Stimulated activated CD4-positive, alpha-beta T cell treated with anti-CD3 and anti-CD28 coated beads, Interleukin-1b, Interleukin-23, amount 100 ng/mL, for 24 hours (primary cell): ENCODE measurements around the gene TMEM61.
A peak's percentile ranks its signal among the peaks of the same experiment; 100 is the strongest.

Source experiments
- DNase-seq, 4 experiments: peaks; one replicate each; pipeline ENCODE4 v3.0.0-alpha.2; 2020; ENCODE audit warnings: low read depth in 4 of 4, low spot score in 1 of 4

TMEM61 gene

DNA sequence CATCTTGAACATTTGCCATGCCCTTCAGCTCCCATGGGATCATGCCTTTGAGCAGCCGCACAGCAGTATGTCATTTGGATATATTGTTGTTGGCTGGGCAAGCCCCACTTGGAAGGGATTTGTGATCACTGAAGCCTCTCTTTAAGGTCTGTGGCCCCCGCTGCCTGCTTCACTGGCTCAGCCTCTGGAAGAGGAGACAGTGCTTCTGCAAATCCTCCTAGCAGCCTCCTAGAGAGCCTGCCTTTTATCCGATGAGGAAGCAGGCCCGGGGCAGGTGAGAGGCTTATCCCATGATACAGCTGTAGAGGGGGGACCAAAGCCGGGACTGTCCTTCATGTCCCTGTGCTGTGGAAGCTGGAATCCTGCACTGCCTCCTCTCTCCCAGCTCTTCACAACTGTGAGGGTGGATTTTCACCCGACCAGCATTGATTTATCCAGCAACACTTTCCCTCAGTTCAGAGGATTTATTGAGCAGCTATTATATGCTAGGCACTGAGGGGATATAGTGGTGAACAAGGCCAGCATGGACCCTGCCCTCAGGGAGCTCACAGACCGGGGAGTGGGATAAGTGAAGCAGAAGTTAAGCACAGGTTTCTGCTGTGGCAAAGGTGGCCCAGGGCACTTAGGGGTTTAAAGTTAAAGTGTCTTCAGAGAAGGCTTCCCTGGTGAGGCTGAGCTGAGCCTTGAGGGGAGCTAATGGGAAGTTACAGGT lies 3.9 kb downstream of the TMEM61 start:
- no peak for DNase-seq

DNA sequence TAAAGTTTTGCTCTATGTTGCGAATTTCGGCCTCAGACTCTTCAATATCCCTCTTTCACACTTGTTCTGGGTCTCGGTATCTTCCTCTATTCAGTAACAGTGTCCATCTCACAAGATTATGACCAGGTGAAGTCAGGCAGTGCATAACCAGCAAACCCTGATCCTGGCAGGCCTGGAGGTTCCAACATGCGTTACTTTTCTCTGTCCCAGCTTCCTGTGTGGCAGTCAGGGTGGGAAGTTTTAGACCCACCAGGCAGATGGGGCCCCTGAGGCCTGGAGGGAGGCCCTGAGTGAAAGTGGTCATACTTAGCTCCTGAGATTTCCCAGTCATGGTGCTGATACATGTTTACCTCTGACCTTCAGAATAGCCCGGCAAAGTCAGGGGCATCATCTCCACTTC lies 5.1 kb downstream of the TMEM61 start:
- DNase-seq: no peak

DNA sequence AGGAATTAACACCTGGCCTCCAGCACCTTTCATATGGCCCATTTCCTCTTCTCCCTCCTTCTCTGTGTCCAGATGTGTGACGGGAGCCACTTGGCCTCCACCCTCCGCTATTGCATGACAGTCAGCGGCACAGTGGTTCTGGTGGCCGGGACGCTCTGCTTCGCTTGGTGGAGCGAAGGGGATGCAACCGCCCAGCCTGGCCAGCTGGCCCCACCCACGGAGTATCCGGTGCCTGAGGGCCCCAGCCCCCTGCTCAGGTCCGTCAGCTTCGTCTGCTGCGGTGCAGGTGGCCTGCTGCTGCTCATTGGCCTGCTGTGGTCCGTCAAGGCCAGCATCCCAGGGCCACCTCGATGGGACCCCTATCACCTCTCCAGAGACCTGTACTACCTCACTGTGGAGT lies 5.6 kb downstream of the TMEM61 start:
- no peak for DNase-seq

DNA sequence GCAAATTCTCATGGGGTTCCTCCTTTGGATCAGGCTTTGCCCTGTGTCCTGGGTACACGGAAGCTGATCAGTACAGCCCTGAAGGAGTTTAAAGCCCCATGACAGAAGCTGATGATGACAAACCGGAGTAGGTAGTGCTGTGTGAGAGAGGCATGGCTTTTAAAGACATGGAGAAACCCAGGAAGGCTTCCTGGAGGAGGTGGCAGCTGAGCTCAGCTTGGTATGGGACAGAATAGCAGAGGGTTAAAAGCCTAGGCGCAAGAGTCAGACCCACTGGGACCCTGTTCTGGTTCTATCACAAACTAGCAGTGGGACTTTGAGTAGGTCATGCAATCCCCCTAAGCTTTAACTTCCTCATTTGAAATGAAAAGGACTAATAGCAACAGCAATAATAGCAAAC lies 6.1 kb downstream of the TMEM61 start:
- DNase-seq: no peak

DNA sequence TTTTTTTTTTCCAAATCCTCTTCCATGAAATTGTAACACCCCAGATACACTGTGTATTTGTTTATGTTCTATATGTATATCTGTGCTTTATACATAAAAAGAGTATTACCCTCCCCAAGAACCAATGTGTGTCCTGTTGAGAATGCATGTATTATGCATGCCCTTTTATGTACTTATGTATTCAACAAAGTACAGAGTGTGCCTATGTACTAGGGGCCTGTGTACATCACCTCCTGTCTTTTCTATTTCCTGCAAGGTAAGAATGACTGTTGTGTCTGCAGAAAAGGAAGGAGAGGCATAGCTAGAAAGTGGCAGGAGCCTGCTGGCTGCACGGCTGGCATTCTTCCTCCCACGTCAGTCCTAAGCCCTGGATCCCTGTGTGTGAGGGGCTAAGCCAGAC lies 7.0 kb downstream of the TMEM61 start:
- no peak for DNase-seq

DNA sequence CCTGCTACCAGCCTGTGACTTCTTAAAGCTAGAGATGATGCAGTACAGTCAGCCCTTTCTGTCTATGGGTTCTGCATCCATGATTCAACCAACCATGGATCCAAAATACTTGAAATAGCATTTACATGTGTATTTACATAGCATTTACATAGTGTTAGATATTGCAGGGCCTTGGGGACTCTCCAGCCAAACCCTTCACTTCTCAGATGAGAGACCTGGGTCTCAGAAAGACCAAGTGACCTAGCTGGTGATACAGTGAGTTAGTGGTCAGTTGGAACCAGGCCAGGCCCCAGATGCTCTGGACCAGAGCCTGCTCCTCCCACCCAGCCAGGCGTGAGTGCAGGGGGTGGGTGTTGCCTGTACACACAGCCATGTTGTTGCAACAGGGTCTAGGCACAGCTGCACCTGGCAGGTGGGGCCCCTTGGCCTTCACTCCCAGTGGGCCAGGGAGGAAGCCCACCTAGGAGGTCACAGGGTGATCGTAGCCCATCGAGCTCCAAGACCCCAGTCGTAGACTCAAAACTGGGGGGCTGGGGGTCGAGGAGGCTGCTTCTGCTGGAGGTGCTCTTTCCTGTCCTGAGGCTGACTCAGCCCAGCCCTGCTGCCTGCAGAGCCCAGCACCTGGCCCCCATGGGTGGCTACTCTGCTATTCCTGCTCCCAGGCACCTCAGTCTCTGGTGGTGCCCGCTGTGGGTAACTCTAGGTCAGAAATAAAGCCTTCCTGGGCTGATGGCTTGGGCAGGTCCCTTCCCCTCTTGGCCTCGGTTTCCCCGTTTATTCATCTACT lies 7.7 kb downstream of the TMEM61 start:
- no peak for DNase-seq

DNA sequence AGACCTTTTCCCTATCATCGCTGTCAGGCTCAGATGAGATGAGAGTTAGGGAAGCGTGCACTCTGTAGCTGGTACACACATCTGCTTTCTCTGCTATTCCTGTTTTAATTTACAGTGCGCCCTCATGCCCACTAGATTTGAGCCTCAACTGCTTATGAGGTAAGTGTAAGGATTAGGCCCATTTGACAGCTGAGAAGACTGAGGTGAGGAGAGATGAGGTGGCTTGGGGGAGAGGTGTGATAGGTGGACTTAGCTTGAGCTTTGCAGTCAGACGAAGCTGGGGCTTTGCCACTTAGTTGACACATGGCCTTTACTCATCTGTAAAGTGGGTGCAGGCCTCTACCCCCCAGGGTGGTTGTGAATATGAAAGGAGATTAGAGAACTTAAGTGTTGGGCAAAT lies 8.5 kb downstream of the TMEM61 start:
- no peak for DNase-seq

DNA sequence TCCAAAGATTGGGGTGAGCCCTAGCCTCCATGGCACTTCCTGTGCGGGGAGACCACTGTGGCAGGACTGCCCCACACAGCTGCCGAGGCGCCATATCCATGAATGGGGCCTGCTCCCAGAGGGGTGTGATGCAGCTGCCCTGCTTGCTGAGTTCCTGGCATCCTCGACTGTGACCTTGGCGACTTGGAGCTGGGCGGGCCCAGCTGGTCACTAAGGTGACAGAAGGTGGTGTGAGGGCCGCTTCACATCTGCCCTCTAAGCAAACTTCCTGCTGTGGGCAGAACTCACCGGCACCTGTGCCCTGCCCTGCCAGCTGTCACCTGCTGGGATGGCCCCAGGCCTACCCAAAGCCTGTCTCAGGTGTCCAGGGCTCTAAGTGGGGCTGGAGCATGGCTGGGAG lies 9.0 kb downstream of the TMEM61 start:
- no peak for DNase-seq

DNA sequence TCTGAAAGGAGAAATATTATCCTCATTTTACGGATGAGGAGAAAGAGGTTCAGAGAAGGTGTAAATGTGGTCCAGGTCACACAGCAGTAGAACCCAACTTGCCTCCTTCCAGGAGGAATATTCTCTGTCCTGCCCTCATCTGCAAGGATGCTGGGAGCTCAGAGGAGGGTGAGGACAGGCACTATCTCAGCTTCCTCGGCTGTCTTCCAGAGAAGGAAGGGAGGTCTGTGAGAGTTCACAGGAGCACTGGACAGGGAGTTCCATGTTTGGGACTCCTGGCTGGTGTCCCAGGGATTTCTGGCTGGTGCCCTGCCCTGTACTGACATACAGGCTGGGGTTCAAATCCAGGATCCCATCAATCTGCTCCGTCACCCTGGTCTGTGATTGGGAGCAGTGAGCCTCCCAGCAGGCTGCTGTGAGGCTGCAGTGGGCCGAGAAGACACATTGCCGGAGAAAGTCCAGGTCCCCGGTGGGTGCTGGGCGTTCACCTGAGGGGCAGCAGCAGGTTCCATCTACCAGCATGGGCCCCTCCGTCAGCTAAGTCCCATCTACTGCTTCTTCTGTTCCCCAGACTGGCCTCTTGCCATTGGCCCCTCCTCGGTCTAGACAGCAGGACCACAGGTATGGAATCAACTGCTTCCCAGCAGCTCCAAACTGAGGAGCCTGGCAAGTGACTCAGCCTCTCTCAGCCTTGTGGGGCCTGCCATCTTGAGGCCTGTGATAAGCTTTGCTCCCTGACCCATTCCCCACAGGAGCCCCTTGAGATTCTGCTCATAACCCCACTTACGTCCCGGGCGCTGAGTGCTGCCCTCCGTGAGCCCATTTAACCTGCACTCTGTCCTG lies 9.8 kb downstream of the TMEM61 start:
- DNase-seq: no peak

DNA sequence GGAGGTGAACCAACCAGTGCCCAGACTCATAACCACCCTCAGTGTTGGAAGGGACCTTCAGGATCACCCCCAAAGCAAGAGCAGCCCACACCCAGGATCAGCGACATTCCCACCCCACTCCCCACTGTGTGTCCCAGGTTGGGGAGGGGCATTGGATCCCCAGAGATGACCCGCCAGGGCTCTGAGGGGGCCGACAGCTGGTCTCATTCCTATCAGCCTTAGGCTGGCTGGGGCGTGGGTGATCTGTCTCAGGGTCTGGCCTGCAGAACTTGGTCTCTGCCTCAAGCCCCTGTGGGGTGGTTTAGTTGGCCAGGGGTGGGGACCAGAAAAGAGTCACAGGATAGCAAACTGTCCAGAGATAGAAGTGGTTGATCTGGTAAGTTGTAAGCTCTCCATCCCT lies 10.5 kb downstream of the TMEM61 start:
- no peak for DNase-seq

DNA sequence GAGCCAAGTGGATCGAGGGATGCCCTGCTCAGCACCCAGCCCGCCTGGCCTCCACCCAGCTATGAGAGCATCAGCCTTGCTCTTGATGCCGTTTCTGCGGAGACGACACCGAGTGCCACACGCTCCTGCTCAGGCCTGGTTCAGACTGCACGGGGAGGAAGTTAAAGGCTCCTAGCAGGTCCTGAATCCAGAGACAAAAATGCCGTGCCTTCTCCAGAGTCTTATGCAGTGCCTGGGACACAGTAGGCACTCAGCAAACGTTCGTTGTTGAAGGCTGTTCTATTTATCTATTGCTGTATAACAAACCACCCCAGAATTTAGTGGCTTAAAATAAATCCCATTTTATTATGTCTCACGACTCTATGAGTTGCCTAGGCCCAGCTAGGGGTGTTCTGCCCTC lies 11.5 kb downstream of the TMEM61 start:
- DNase-seq: no peak

DNA sequence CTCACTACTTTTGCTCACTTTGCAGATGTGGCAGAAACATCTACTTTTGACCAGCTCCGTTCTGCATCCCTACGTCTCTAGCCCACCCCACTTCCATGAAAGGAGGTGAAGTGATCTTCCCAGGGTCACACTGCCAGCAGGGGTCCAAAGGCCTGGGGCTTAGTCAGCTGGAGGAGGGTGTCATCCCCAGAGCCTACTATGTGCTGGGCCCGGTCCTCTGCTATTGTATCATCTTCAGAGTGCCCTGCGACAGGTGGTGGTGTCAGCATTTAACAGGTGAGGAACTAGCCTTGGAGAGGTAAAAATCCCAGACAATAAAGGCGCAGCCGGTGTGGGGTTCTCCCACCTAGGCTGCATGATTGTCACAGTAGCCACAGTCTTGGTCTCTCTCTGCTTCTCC lies 12.7 kb downstream of the TMEM61 start:
- DNase-seq: no peak

DNA sequence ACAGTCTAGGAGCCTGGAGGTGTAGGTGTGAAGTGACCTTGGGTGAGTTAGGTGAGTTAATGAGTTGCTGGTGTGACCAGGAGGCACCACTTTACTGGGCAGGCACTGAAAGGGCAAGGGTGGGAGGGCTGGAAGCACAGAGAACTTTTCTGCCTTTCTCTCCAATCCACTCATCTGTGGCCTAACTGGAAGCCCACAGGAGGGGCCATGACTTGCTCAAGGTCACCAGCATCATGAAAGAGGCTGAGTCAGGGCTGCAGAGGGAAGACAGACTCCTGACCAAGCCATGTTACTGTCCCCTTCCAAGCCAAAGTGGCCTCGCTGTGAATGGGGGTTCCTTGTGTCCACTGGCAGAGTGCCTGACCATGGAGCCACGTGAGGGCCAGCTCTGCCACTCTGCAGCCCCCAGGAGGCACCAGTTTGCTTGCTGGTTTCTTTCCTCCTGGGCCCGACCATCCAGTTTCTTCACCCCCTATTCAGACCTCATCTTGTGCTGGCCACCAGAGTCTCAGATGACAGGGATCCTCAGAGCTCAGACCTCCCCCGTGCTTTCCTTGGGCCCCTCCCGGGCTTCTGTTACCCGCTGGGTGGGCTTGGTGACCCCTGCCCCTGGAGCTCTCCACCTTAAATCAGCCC lies 14.0 kb downstream of the TMEM61 start:
- no peak for DNase-seq

DNA sequence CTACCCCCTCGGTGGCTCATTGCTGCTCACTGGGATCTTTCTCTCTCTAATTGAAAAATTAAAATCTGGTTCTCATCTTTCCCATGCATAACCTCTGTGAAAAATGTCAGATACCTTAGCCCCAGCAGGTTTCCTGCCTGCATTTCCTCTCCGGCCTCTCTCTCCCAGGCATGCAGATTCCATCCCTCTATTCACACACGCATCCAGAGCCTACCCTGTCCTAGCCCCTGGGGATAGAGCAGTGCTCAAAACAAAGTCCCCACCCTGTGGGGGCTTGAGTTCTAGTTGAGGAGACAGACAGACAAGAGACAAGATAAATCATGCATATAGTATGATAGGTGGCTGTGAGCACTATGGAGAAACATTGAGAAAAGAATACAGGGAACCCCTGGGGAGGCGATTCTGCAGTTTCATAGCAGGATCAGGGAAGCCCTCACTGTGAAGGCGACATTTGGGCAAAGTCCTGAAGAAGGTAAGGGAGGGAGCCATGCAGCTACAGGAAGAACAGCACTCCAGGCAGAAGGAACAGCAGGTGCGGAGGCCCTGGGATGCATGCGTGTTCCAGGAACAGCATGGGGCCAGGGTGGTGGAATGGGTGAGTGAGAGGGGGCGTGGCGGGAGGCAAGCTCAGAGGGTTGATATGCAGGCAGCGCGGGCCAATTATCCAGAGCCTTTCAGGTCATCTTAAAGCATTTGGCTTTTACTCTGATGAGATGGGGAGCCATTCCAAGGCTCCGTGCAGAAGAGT lies 14.8 kb downstream of the TMEM61 start:
- no peak for DNase-seq

DNA sequence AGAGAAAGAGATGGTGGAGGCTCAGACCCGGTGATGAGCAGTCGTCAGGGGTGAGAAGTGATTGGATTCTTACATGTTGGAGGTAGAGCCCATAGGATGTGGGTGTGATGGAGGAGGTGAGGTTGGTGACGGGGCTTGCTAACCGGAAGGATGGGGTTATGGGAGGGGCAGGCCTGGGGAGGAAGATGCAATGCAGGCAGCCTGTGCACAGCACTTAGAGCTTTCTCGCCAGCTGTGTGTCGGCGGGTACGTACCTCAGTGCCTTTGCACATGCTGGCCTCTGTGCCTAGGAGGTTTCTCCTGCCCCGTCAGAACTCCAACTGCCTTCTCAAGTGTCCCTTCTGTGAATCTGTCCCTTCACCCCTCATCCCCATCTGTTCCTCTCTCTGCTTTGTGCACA lies 15.4 kb downstream of the TMEM61 start:
- DNase-seq: no peak

DNA sequence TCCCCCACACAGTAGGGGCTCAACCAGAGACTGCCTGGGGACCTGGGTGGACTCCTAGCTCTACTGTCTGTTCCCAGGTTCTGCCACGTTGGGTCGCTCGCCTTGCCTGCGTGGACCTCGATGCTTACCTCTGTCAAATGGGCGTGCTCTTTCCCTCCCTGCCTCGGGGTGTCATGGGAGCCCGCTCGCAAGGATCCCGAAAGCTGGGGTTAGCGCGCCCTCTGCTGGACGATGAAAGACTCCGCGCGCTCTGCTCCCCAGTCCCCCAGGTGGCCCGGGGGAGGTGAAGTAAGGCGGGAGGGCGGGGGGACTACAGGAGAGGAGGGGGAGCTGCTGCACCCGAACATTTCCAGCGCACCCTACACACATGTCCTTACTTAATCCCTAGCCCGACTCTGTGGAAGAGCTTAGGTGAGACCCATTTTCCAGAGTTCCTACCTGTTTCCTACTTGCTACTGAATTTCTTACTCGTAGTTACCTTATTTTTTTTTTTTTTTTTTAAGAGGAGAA lies 16.0 kb downstream of the TMEM61 start:
- DNase-seq: peak; percentile 53 to 72 (median 70)

DNA sequence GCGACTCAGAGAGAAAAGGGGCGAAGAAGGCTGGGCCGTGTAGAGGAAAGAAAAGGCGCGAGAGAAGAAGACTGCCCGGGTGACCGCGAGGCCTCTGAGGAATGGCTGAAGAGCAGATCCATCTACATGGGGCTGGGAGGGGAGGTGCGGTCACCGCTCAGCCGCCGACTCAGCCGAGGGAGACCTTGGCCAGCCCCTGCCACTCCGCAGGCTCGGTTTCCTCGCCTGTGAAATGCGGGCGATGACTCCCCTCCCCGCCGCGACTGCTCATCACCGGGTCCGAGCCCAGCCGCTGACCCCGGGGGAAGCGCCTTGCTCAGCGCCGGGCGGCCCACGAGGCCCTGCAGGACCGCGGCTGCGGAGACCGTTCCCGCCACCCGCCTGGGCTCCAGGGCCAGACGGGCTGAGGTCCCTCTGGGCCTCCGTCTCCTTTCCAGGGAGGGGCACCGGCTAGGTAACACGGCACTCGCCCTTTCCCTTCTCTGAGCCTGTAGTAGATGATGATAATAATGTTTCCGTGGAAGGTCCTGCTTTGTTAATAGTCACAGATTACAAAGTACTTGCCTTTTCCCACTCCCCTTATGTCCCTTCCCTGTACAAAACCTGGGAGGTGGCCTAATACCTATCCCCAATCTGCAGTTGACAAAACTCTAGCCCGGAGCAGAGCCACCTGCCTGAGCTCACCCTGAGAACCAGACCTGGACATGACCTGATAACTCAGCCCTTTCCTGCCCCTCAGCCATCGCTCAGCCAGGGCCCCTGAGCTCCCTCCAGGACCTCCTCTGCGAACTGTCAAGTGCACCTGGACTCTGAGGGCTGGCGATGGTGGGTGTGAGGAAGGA lies 16.7 kb downstream of the TMEM61 start:
- no peak for DNase-seq

DNA sequence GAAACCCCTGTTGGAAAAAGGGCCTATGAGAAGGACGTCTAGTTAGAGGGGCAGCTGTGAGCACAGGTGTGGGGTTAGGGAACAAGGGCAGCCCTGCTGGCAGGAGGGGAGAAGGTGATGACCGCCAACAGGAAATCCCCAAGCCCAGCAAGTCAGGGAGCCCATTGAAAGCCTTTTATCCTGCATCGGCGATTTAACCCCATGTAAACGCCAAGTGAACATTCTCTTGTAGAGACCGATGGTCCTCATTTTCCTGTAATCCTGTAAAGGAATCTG lies 17.2 kb downstream of the TMEM61 start:
- DNase-seq: no peak

DNA sequence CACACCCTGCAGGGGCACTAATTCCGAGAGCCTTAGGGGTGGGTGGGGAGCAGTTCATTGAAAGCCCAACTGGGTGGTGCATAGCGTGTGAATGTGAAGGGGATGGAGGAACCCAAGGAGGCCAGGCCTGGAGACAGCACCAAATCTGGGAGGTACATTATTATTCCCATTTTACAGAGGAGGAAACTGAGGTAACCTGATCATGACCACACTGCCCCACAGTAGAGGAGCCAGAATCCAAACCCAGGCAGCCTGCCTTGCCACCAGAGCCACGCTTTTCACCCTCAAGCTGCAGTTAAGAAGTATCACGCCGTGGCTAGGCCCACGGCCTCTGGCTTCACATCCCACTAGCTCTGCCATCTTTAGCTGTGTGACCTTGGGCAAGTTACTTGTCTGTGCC lies 17.7 kb downstream of the TMEM61 start:
- no peak for DNase-seq

DNA sequence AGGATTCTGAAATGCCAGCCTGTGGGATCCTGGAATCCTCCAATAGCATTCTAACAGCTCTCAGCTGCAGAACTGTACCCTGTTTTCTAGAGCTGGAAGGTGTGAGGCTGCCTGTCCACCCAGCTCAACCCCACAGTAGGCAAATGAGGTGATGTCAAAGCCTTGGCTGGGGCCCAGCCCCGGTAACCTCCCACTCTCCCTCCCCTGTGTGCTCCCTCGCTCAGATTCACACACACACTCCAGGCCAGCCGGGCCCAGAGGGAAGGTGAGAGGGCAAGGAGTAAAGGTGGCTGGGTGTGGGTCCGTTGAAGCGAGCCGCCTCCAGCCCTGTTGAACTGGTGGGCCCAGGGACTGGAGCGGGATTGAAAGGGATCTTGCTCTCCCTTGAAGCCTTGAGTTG lies 18.2 kb downstream of the TMEM61 start, which contains the start of gene BSND:
BSND (plus strand) TSS at position 257 of the 400 bp plus-strand sequence. CDS start 254 bp downstream, outside the sequence.
- DNase-seq: no peak
